NCI-H1694 treated with DMSO at 0.1 percent for 48 hours (cell line): ENCODE measurements around the gene AP5Z1.

ENCODE experiments used
- DNase-seq: peaks from one replicate; lab custom pipeline; 2025; lab: John Stamatoyannopoulos, UW

AP5Z1 gene

DNA sequence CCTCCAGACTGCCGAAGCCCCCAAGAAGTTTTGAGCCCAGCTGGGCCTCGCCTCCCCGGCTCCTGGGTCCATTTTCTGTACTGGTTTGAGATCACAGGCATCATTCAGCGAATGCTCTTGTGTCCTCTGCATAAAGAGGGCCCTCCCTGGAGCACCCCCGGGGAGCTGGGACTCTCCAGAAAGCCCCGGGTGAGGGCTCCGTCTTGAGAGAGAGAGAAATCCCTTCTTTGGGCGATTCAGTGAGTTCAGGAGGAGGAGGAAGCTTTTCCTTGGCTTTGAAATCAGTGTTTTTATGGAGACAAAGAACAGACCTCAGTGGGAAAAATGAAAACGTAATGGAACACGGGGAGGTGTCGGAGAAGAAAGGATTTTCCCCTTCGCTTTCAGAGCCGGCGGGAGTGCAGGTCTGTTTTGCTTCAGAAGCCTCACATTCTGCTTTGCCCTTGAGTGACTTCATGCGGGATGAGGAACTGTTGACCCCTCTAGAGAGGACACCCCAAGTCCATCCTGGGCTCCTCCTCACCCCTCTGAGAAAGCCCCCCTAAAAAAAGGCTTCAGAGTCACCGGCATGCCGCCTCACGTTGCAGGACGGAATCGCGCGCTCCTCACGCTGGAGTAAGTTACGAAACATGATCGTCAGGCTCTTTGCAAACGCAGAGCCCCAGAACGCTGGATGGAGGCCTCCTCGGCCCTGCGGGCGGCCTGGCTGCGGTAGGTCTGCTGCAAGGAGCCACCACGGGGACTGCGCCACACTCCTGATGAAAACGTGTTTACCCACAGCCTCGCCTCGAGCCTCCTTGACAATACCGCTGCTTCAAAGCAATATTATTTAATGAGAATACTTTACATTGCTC, 8.5 kb upstream of the AP5Z1 start:
- DNase-seq: no peak

DNA sequence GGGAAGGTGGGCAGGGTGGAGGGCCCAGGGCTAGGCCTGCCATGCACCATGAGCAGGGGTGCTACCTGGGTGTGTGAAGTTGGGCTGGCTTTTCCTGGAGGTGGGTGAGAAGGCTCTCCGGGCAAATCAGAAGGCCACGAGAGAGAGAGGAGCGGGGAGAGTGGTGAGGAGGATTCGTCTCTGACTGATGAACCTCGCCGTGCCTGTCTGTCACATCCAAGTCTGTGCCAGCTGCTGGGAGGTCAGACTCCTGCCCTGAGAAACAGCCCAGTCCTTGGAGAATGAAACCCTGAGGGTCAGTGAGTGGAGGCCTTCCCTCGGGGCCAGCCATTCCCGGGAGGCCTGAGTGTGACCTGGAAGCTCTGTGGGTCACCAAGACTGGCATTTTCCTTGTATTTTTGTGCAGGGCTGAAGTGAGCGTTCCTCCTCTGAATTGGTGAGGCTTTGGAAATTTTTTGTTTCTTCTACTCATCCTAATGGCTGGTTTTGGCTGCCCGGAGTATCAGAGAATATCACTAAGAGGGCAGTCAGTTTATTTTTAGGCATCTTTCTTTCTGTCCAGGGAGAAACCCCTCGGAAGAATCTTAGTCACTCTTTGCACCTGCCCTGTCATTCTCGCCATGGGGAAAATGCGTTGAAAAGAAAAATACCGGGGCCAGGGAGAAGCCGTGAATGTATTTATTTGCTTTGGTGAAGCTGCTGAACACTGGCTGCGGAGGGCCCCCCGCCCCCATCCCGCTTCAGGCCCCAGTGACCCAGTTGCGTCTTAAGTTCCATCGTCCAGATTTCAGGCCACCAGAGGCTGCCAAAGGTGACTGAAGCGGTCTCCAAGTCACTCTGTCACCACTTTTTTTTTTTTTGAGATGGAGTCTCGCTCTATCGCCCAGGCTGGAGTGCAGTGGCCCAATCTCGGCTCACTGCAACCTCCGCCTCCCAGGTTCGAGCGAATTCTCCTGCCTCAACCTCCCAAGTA, 6.5 kb upstream of the AP5Z1 start:
- no peak for DNase-seq

DNA sequence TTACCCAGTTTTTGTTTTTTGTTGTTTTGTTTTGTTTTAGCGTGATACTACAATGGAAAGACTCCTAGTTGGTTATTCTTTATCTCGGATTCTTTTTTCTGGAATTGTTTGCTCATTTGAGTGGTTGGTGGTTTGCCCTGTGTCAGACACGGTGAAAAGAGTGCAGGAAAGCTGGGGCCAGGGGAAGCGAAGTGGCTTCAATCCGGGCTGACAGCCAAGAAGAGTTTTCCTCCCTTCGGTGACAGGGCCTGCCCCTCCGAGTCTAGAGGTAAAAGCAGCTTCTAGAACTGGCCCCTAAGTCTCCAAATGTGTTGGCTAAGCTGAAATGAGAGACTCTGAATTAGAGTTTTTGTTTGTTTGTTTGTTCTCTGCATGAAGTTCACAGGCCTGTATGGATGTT, 5.7 kb upstream of the AP5Z1 start:
- no peak for DNase-seq

DNA sequence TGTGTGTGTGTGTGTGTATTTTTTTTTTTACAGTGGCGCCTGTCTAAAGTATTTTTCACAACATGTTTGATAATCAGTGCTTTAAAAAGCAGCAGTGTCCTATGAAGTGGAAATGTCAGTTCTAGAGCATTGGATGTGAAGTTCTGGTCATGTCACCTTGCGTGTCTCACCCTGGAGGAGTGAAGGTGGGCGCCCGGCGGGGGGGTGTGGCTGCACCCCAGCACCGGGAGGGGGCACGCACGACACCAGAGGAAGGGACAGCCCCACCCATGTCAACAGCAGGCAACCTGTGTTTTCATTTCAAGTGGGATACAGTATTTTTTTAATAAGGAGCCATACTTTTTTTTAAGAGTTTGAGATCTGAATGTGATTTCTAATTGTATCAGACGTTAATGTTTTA, 4.5 kb upstream of the AP5Z1 start:
- DNase-seq: no peak

GRCh38 chr7:4771737-4772136, 3.7 kb upstream of the AP5Z1 start:
- no peak for DNase-seq

DNA sequence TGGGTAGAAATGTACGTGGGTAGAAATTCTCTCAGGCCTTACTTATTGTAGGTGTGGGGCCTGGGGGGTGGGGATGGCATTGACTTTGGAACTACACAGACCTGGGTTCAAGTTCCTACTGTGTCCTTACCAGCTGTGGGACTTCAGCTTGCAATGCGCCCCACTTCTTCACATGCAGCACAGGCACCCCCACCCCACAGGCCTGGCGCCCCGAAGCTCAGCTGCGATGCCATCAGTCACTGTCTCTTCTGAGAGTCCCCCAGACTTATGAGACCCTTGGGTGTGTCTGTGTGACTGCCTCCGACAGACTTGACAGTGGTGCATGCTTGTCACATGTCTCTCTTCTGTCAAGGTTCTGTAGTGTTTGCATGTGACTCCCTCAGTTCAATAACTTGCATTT, 3.1 kb upstream of the AP5Z1 start:
- no peak for DNase-seq

- DNase-seq: no peak
These were observed 1.4 kb upstream of the AP5Z1 start for GRCh38 chr7:4774007-4774406.

DNA sequence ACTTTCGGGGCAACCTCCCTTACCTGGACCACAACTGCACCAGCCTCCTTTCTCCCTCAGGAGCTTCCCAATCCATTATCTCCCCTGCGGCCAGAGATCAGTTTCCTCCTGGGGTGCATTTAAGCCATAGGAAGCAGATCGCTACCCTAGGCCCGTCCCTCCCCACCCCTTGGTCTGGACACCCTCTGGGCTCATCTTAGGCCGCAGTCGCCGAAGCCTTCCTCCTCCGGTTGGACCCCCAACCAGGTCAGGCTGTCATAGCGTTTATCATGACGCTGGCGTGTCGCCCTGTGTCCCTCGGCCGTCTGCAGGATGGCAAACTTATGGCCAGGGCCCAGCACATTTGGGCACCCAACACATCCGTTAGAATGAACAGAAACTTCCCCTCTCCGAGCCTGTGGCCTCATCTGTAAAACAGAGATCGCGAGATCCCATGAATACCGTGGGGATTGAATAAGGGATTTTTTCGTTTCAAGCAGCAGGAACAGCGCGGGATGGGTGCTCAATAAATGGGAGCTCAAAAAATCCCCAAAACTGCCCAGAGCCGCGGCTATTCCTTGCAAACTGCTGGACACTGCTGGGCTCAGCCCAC, 669 bp upstream of the AP5Z1 start:
- DNase-seq: no peak

- DNase-seq: no peak
These were observed 613 bp downstream of the AP5Z1 start for GRCh38 chr7:4775848-4776623.

GRCh38 chr7:4779118-4779517, 3.7 kb downstream of the AP5Z1 start:
- no peak for DNase-seq

GRCh38 chr7:4781366-4782069, 6.1 kb downstream of the AP5Z1 start:
- DNase-seq: no peak

- DNase-seq: no peak
These were observed 7.2 kb downstream of the AP5Z1 start for GRCh38 chr7:4782333-4783291.

- no peak for DNase-seq
These were observed 7.8 kb downstream of the AP5Z1 start for GRCh38 chr7:4783292-4783652.

GRCh38 chr7:4783762-4784351, 8.4 kb downstream of the AP5Z1 start:
- DNase-seq: no peak

- DNase-seq: no peak
These were observed 9.4 kb downstream of the AP5Z1 start for GRCh38 chr7:4784799-4785198.

GRCh38 chr7:4785371-4785770, 9.9 kb downstream of the AP5Z1 start:
- no peak for DNase-seq

GRCh38 chr7:4786015-4786414, 10.6 kb downstream of the AP5Z1 start:
- DNase-seq: no peak

DNA sequence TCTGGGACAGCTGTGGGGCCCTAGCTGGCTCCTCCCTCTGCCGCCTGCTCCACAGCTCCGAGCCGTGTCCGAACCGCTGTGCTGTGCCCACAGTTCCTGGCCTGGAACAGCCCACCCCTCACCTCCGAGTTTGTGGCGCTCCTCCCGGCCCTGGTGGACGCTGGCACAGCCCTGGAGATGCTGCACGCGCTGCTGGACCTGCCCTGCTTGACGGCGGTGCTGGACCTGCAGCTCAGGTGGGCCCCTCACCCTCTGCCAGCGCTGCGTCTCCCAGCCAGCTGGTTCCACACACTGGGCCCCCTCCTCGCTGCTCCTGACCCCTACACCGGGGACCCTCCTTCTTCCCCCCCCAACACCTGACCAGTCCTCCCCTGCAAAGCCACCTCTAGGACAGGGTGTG, 12.1 kb downstream of the AP5Z1 start:
- no peak for DNase-seq

- DNase-seq: no peak
These were observed 12.7 kb downstream of the AP5Z1 start for GRCh38 chr7:4787947-4788626.
